ENCODE results near the gene ACKR3. TPM values are rescaled to one million over a fixed set of nuclear protein-coding genes. Genes with fewer than 3 reads are reported as not detected.

The ACKR3 gene
- polyA plus RNA-seq, 5 donors = 32.3 to 44.1 (median 38.1) TPM

- no peak for DNase-seq
Measured at GRCh38 chr2:236547725-236548124, 21.9 kb upstream of the ACKR3 start.

GRCh38 chr2:236548179-236548921, 21.3 kb upstream of the ACKR3 start:
- DNase-seq = no peak

GRCh38 chr2:236549165-236549564, 20.5 kb upstream of the ACKR3 start:
- DNase-seq = no peak

- DNase-seq = no peak
Measured at GRCh38 chr2:236550290-236550689, 19.3 kb upstream of the ACKR3 start.

- DNase-seq = no peak
Measured at GRCh38 chr2:236550701-236551465, 18.7 kb upstream of the ACKR3 start.

GRCh38 chr2:236551471-236552211, 18.0 kb upstream of the ACKR3 start:
- no peak for DNase-seq

GRCh38 chr2:236552212-236552542, 17.4 kb upstream of the ACKR3 start:
- no peak for DNase-seq

- DNase-seq = no peak
Measured at GRCh38 chr2:236552581-236553363, 16.9 kb upstream of the ACKR3 start.

GRCh38 chr2:236553522-236553921, 16.1 kb upstream of the ACKR3 start:
- DNase-seq = no peak

- no peak for DNase-seq
Measured at GRCh38 chr2:236554629-236555282, 14.9 kb upstream of the ACKR3 start.

- no peak for DNase-seq
Measured at GRCh38 chr2:236555481-236555880, 14.1 kb upstream of the ACKR3 start.

GRCh38 chr2:236557306-236558030, 12.2 kb upstream of the ACKR3 start:
- no peak for DNase-seq

GRCh38 chr2:236558036-236558435, 11.6 kb upstream of the ACKR3 start:
- DNase-seq = no peak

- DNase-seq = no peak
Measured at GRCh38 chr2:236558993-236559978, 10.3 kb upstream of the ACKR3 start.

- no peak for DNase-seq
Measured at GRCh38 chr2:236561874-236562273, 7.8 kb upstream of the ACKR3 start.

- DNase-seq = no peak
Measured at GRCh38 chr2:236562434-236562833, 7.2 kb upstream of the ACKR3 start.

GRCh38 chr2:236563953-236564352, 5.7 kb upstream of the ACKR3 start:
- no peak for DNase-seq

GRCh38 chr2:236565212-236565611, 4.4 kb upstream of the ACKR3 start:
- DNase-seq = no peak

GRCh38 chr2:236565879-236566402, 3.7 kb upstream of the ACKR3 start:
- no peak for DNase-seq

Data from right lung (tissue), 5 donors.